Amygdala (tissue), 56 donors: ENCODE measurements around the gene DNAJA2.
"Not testable (repeated sequence)": the region's sequence is repeated elsewhere in the genome, so short reads cannot be mapped to it uniquely, and the experiment has no call there.

Source experiments
- DNase-seq, 56 donors: peaks; one replicate each; lab custom pipeline; 2025; lab: John Stamatoyannopoulos, UW

The DNAJA2 gene

GRCh38 chr16:46976550-46976949 lies 3.1 kb upstream of the DNAJA2 start:
- DNase-seq = no peak

GRCh38 chr16:46975908-46976470 lies 2.5 kb upstream of the DNAJA2 start:
- DNase-seq = no peak

GRCh38 chr16:46975165-46975564 lies 1.7 kb upstream of the DNAJA2 start:
- DNase-seq = no peak

GRCh38 chr16:46974352-46974751 lies 878 bp upstream of the DNAJA2 start:
- DNase-seq = no peak

- DNase-seq = no peak
These were observed 486 bp upstream of the DNAJA2 start for GRCh38 chr16:46973996-46974324.

- DNase-seq = peak in 20 of 56 donors; percentile 3 to 41 (median 22)
These were observed 856 bp downstream of the DNAJA2 start for GRCh38 chr16:46972429-46973206.

- no peak for DNase-seq
These were observed 2.2 kb downstream of the DNAJA2 start for GRCh38 chr16:46971271-46971670.

GRCh38 chr16:46970089-46970488 lies 3.4 kb downstream of the DNAJA2 start:
- peak in 3 of 56 donors; percentile 5 to 17 (median 7) for DNase-seq

- no peak for DNase-seq
These were observed 5.4 kb downstream of the DNAJA2 start for GRCh38 chr16:46968063-46968435.

GRCh38 chr16:46962629-46963028 lies 10.8 kb downstream of the DNAJA2 start:
- no peak for DNase-seq

GRCh38 chr16:46961373-46962353 lies 11.8 kb downstream of the DNAJA2 start:
- no peak for DNase-seq

GRCh38 chr16:46954562-46954961 lies 18.9 kb downstream of the DNAJA2 start:
- no peak for DNase-seq

GRCh38 chr16:46950009-46950408 lies 23.5 kb downstream of the DNAJA2 start:
- no peak for DNase-seq

- DNase-seq = no peak
These were observed 24.1 kb downstream of the DNAJA2 start for GRCh38 chr16:46949241-46949892.

- DNase-seq = no peak
These were observed 24.8 kb downstream of the DNAJA2 start for GRCh38 chr16:46948548-46949166.

- no peak for DNase-seq
These were observed 25.4 kb downstream of the DNAJA2 start for GRCh38 chr16:46947900-46948547.

GRCh38 chr16:46944713-46945112 lies 28.8 kb downstream of the DNAJA2 start:
- DNase-seq = not testable (repeated sequence)

GRCh38 chr16:46937536-46937935 lies 35.9 kb downstream of the DNAJA2 start:
- DNase-seq = no peak

GRCh38 chr16:46932802-46933201 lies 40.7 kb downstream of the DNAJA2 start:
- DNase-seq = no peak

- no peak for DNase-seq
These were observed 42.6 kb downstream of the DNAJA2 start for GRCh38 chr16:46930861-46931260.
